ENCODE results near the gene TREH. TPM values are rescaled to one million over a fixed set of nuclear protein-coding genes. Genes with fewer than 3 reads are reported as not detected.

Gene TREH
- total RNA-seq, 1 donor from 2014 or later = not detected

DNA sequence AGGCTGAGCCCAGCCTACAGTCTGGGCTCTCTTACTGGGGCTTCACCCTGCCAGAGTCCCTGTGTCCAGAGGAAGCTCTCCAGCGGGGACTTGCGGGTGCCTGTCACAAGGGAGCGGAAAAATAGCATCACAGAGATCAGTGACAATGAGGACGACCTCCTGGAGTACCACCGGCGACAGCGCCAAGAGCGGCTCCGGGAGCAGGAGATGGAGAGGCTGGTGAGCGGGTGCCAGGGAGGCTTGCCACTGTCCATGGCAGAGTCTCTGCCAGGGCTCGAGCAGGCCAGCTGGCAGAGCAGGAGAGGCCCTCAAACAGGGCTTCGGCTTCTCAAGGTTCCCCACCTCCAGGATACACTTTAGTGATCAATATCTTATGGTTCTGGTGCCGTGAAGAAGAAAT is 51.0 kb downstream of the TREH start:
- peaks cover 16% of the 10 kb centered on the region for H3K36me3 ChIP-seq (ENCODE audit: control insufficient read depth, insufficient read depth, low read length)
- TF ChIP-seq, protein P1, sequence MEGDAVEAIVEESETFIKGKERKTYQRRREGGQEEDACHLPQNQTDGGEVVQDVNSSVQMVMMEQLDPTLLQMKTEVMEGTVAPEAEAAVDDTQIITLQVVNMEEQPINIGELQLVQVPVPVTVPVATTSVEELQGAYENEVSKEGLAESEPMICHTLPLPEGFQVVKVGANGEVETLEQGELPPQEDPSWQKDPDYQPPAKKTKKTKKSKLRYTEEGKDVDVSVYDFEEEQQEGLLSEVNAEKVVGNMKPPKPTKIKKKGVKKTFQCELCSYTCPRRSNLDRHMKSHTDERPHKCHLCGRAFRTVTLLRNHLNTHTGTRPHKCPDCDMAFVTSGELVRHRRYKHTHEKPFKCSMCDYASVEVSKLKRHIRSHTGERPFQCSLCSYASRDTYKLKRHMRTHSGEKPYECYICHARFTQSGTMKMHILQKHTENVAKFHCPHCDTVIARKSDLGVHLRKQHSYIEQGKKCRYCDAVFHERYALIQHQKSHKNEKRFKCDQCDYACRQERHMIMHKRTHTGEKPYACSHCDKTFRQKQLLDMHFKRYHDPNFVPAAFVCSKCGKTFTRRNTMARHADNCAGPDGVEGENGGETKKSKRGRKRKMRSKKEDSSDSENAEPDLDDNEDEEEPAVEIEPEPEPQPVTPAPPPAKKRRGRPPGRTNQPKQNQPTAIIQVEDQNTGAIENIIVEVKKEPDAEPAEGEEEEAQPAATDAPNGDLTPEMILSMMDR (IDR thresholded peaks at IDR 0.05; ENCODE audit: insufficient read depth, low read length, severe bottlenecking) = no peak
- no peak overlapping the region for H3K4me3 ChIP-seq (ENCODE audit: low read depth, low read length)
- H3K27me3 ChIP-seq (ENCODE audit: control insufficient read depth, insufficient read depth, low read length) = no peaks in the 10 kb centered on the region
- DNase-seq (ENCODE audit: low read depth) = no peak
- no peak for FAIRE-seq

DNA sequence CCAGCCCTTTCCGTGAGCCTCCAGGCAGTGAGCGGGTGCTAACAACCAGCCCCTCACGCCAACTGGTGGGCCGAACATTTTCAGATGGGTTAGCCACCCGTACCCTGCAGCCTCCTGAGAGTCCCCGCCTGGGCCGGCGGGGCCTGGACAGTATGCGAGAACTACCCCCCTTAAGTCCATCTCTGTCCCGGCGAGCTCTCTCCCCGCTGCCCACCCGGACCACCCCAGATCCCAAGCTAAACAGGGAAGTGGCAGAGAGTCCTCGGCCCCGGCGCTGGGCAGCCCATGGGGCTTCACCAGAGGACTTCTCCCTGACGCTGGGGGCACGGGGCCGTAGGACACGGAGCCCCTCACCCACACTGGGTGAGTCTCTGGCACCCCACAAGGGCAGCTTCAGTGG is 51.4 kb downstream of the TREH start:
- H3K4me3 ChIP-seq (ENCODE audit: low read depth, low read length) = no peak overlapping the region
- TF ChIP-seq, protein P1 (IDR thresholded peaks at IDR 0.05; ENCODE audit: insufficient read depth, low read length, severe bottlenecking) = no peak
- FAIRE-seq (no peak), DNase-seq (ENCODE audit: low read depth) (no peak)
- H3K36me3 ChIP-seq (ENCODE audit: control insufficient read depth, insufficient read depth, low read length) = peaks cover 16% of the 10 kb centered on the region
- H3K27me3 ChIP-seq (ENCODE audit: control insufficient read depth, insufficient read depth, low read length) = no peaks in the 10 kb centered on the region

DNA sequence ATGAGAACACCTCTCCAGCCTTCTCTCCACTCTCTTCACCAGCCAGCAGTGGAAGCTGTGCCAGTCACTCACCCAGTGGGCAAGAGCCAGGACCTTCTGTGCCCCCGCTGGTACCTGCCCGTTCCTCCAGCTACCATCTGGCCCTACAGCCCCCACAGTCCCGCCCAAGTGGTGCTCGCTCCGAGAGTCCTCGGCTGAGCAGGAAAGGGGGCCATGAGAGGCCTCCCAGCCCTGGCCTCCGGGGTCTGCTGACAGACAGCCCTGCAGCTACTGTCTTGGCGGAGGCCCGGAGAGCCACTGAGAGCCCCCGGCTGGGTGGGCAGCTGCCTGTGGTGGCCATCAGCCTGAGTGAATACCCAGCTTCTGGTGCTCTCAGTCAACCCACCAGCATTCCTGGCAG is 51.9 kb downstream of the TREH start:
- FAIRE-seq = no peak
- no peaks in the 10 kb centered on the region for H3K27me3 ChIP-seq (ENCODE audit: control insufficient read depth, insufficient read depth, low read length)
- no peak for DNase-seq (ENCODE audit: low read depth)
- TF ChIP-seq, protein P1 (IDR thresholded peaks at IDR 0.05; ENCODE audit: insufficient read depth, low read length, severe bottlenecking) = no peak
- H3K36me3 ChIP-seq (ENCODE audit: control insufficient read depth, insufficient read depth, low read length) = peaks cover 16% of the 10 kb centered on the region
- H3K4me3 ChIP-seq (ENCODE audit: low read depth, low read length) = no peak overlapping the region

DNA sequence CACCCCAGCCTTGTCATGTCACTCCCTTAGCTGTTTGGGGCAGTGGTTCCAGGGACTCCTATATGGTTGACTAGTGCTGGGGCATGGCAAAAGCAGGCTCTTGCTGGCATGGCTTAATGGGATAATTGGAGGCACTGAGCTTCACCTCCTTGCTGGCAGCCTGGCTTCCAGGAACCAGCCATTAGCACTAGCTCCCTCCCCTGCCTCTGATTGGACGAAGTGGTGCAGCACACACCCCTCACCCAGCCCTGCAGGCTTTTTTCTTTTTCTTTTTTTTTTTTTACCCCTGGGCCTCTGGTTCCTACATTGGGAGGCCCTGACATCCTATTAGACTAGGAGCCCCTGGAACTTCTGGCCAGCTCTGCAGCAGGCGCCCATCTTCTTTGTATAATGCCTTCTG is 53.5 kb downstream of the TREH start:
- TF ChIP-seq, protein P1 (IDR thresholded peaks at IDR 0.05; ENCODE audit: insufficient read depth, low read length, severe bottlenecking) = no peak
- Histone ChIP-seq H3K4me3 (ENCODE audit: low read depth, low read length) (no peak overlapping the region), H3K27me3 (ENCODE audit: control insufficient read depth, insufficient read depth, low read length) (no peaks in the 10 kb centered on the region), H3K36me3 (ENCODE audit: control insufficient read depth, insufficient read depth, low read length) (peaks cover 13% of the 10 kb centered on the region)
- FAIRE-seq = no peak
- no peak for DNase-seq (ENCODE audit: low read depth)

DNA sequence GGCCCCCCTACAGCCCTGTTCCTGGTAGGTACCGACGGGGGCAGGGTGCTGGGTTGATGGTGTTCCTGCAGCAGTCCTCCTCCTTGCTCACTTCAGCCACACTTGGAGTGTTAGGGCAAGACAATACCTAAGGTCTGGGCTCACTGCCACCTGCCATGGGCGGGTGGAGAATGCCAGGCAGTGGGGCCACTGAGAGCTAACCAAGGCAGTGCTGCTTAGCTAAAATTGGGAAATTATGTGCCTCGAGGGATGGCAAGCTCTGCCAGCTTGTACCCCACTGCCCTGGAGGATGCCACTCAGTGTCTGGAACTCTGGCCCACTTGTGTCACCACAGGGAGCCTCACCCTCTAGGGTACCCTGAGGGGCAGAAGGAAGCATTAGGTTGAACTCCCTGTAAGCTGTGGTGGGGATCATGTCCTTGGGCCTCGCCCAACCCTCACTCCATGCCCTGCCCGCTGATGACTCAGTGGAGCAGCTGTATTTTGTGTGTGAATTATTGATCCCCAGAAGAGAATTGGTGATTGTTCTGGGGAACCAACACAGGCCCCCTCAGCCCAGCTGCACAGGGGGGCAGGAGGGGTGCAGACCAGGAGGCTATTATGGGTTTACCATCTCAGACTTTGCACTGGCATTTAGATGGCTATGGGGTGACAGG is 54.3 kb downstream of the TREH start:
- FAIRE-seq = peak; percentile 62
- H3K27me3 ChIP-seq (ENCODE audit: control insufficient read depth, insufficient read depth, low read length) = no peaks in the 10 kb centered on the region
- DNase-seq (ENCODE audit: low read depth) = no peak
- peaks cover 13% of the 10 kb centered on the region for H3K36me3 ChIP-seq (ENCODE audit: control insufficient read depth, insufficient read depth, low read length)
- TF ChIP-seq, protein P1 (IDR thresholded peaks at IDR 0.05; ENCODE audit: insufficient read depth, low read length, severe bottlenecking) = no peak
- no peak overlapping the region for H3K4me3 ChIP-seq (ENCODE audit: low read depth, low read length)

DNA sequence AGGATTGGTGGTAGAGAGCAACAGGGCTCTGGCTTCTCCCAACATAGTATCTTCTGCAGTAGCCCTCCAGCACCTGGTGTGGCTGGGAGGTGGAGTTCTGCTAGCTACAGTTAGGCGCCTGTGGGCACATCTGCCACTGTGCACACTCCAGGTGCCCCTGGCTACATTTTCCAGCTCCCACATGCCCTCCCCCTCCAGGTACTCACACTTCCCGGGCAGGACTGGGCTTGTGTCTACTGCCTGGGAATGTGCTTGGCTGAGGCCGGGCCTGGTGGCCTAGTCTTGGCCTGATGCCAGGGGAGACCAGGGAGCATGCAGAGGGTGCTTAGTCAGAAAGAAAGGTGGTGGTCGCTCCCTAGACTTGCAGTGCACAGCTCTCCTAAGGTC is 56.2 kb downstream of the TREH start:
- Histone ChIP-seq H3K27me3 (ENCODE audit: control insufficient read depth, insufficient read depth, low read length) (no peaks in the 10 kb centered on the region), H3K36me3 (ENCODE audit: control insufficient read depth, insufficient read depth, low read length) (peaks cover 13% of the 10 kb centered on the region), H3K4me3 (ENCODE audit: low read depth, low read length) (no peak overlapping the region)
- TF ChIP-seq, protein P1 (IDR thresholded peaks at IDR 0.05; ENCODE audit: insufficient read depth, low read length, severe bottlenecking) = no peak
- peak; percentile 92 for DNase-seq (ENCODE audit: low read depth)
- FAIRE-seq = no peak

Measured in bronchial epithelial cell (primary cell).